Measurements from ENCODE around the gene ATP5ME.

- no peak for TF ChIP-seq CTCF (IDR thresholded peaks at IDR 0.05)
- TF ChIP-seq POLR2A (IDR thresholded peaks at IDR 0.05): no peak
Observed at GRCh38 chr4:660401-660800, 13.7 kb downstream of the ATP5ME start.

All from body of pancreas (tissue), 4 donors.